Stimulated activated CD4-positive, alpha-beta T cell treated with anti-CD3 and anti-CD28 coated beads, Interleukin-2, amount 100 ng/mL, for 24 hours (primary cell): ENCODE results near the gene KLHL9.

ENCODE experiments used
- DNase-seq, 2 donors: peaks; one replicate each; pipeline ENCODE4 v3.0.0-alpha.2; 2020

Gene KLHL9

DNA sequence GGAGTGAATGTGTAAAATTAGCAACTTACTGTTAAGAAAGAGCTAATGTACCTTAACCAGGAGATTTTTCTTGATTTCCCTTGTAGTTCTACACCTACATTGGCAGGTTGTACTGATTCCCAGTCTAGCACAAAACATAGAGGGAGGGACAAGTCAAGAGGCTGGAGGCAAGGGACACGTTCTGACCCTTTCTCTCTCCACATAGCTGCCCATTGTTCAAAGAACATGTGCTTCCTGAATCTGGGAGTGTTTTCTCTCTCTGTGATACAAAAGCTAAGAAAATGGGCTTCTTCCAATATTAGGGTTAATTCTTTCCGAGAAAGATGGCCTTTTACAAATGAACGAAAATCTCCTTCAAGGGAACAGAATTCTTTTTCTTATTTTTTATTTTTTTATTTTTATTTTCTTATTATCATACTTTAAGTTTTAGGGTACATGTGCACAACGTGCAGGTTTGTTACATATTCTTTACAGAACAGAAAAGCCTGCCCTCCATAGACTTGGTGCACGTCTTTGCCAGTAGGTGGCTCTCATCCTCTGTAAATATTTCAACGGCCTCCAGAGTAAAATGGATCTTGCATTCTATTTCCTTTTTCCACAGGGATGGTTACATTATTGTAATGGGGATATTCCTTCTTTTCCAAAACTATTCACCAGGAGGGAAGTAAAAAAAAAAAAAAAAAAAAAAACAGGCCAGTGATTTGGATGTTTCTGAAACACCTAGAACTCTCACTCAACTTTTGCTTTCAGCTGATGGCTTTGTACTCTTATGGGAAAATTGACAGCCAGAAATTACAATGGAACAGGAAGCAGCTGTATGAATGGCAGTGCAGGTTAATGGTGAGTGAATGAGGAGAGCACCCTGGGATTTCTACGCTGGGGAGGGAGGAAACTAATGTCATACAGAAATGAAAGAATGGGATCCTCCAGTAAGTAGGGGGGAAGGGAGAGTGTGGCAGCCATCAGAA is 17.0 kb downstream of the KLHL9 start:
- no peak for DNase-seq

DNA sequence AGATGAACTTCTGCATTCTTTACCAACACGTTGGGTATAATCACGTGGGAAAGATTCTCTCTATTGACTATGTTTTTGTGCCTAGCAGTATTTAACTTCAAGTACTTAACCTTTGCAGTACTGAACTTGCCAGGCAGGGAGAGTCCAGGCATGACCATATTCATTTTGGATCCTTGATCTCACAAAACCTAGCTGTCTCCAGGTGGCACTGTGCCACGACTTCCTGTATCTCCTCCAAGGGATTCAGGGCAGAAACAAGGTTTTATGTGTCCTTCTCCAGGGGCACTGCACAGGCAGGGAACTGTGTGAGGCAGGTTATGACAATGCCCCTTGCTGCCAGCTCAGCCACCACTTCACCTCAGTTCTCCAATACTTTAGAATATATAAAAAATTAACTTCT is 18.3 kb downstream of the KLHL9 start:
- DNase-seq, result no peak

DNA sequence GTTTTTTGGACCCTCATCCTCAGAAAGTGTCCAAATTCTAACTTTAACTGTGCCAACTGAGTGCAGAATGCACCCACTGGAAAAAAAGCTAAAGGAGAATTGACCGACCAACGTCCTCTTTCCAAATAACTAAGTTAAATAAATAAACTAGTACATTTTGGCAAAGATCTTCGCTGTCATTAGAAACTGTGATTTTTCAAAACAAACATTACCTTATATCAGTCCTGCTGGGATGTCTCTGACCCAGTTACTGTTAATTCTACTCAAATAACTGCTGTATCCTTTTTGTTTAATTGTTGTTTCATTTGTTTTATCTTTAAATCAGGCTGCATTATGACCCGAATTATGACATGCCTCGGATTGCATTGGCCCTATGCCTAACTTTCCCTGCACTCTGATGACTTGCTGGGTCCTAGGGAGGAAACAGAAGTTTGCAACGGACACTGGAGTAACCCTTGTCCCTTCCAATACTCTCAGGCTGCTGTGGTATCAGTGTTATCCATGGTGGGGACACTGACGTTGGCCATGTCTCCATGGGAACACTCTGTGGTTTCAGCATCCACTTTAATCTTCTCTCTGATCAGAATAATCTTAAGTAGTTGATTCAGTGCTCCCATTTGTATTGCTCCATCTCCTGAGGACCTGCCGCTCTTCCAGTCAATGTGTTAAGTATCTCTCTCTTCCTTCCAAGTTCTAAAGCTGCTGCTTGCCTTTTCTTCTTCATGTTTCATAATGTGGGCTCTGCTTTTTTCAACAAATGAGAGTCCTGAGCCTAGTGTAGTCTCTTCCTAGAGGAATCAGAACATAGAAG is 19.0 kb downstream of the KLHL9 start:
- DNase-seq, result no peak

- DNase-seq, result no peak
Measured at GRCh38 chr9:21314152-21314551, 21.1 kb downstream of the KLHL9 start.

- no peak for DNase-seq
Measured at GRCh38 chr9:21311889-21312288, 23.3 kb downstream of the KLHL9 start.

- DNase-seq, result no peak
Measured at GRCh38 chr9:21305213-21305612, 30.0 kb downstream of the KLHL9 start, which contains the start of gene IFNA5. IFNA5 (minus strand) TSS chr9:21305313; CDS start chr9:21305256, 57 bp downstream.

DNA sequence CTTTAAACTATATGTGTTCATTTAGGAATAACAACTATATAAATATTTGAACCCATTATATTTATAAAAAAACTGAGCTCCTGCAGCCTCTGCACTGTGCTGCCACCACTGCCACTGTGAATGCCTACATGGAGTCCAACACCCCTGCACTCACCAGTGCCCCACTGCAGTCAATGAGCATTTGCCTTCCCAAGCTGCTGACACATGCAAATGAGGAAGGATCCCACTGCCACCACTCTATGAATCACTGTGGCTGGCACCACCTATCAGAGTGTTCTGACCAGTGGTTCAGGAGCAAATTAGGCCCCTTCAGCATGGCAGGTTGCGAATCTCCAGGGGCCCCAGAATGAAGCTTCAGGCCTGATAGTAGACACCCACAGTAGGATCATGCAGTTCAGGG is 39.2 kb downstream of the KLHL9 start:
- DNase-seq, result no peak

DNA sequence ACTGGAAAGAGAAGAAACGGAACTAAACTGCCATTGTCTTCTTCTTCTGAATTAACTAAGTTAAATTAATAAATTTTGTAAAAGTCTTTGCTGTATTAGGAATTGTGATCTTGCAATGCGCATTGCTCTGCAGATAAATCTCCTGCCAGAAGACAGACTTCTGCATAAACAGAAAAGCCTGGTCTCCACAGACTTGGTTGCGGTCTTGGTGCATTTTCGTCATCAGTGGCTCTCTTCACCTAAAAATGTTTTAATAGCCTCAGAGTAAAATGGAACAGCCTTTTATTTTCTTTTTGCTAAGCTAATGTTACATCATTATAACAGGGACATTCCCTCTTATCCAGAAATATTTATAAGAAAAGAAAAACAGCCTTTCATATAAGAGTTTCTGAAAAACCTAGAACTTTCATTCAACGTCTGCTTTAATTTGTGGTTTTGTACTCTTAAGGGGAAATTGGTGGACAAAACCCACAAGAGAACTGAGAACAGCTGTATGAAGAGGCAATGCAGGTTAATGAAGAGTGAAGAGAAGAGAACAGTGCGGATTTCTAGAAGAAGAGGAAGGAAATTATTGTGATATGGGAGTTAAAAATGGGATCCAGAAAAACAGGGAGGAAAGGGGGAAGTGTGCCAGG is 40.2 kb downstream of the KLHL9 start:
- DNase-seq, result no peak

DNA sequence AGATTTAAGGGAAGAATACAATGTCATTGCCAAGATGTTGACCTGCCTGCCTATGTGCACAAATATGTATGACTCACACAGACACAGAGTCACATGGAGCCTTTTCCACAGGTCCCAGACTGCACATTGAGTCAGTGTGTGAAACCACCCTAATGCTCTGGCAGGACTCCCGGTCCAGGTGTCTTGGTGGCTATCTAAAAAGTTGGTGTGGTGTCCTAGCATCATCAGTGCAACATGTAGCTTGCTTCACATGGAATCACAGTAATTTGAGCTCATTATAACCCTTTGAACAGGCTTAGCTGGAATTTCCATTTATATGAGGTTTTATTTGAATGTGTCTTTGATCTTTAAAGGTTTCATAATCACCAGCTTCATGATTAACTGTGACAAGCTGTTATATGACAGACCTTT is 40.8 kb downstream of the KLHL9 start:
- no peak for DNase-seq

- DNase-seq, result no peak
Measured at GRCh38 chr9:21289848-21290247, 45.4 kb downstream of the KLHL9 start.

DNA sequence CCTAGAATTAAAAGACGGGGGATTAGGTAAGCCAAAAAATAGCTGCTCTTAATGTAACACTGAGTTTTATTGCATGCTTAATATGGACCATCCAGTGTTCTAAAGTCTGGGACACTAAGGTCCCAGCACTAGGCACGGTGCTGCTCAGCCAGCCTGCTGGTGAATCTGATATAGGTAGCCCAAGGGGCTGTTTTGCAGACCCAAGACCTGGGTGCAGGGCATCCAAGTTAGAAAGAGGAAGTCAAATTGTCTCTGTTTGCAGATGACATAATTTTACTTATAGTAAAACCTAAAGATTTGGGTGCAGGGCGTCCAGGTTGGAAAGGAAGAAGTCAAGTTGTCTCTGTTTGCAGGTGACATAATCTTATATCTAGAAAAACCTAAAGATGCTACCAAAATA is 47.9 kb downstream of the KLHL9 start:
- no peak for DNase-seq

GRCh38 chr9:21286659-21287058 is 48.5 kb downstream of the KLHL9 start:
- DNase-seq, result no peak

- DNase-seq, result no peak
Measured at GRCh38 chr9:21286099-21286498, 49.1 kb downstream of the KLHL9 start.

DNA sequence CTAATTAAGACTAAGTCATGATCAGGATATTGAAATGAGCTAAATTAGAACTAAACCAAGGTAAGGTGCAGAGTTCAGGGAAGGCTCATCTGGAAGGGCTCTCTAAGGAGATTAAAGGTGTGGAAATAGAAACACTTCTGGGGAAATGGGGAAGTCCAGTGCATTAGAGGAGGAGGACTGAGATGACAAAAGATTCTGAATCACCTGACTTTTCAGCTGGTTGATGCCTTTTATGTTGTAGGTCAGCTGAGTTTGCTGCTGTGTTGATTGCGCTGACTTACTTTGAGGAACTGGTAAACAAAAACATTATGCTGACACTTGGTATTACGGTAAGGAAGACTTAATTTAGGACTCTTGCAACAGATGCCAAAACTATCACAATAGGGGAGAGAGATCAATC is 53.9 kb downstream of the KLHL9 start:
- no peak for DNase-seq
